Smooth muscle cell (in vitro differentiated cells): ENCODE data around the gene CYP26B1. TPM values are rescaled to one million over a fixed set of nuclear protein-coding genes. Genes with fewer than 3 reads are reported as not detected.

Experiments used
- DNase-seq: peaks from one replicate; lab custom pipeline; 2025; ENCODE audit not compliant: unreplicated experiment; lab: John Stamatoyannopoulos, UW
- H2AFZ ChIP-seq: fragments of 200-600 bp; sonication (generic); 2 replicates; pipeline ENCODE4 v1.6.0; 2016; ENCODE audit warnings: antibody characterized with exemption, low read depth, mild to moderate bottlenecking
- H3F3A ChIP-seq: fragments of 200-600 bp; sonication (generic); 2 replicates; pipeline ENCODE4 v1.6.0; 2017; ENCODE audit warnings: antibody characterized with exemption, low read depth
- H3K27ac ChIP-seq: fragments of 200-600 bp; sonication (generic); 2 replicates; pipeline ENCODE4 v1.5.1; 2016; ENCODE audit warnings: low read depth, mild to moderate bottlenecking
- H3K27me3 ChIP-seq: fragments of 200-600 bp; sonication (generic); 2 replicates; pipeline ENCODE4 v1.6.1; 2016; ENCODE audit warnings: low read depth, mild to moderate bottlenecking
- H3K36me3 ChIP-seq: fragments of 200-600 bp; sonication (generic); 2 replicates; pipeline ENCODE4 v1.5.1; 2016; ENCODE audit warnings: low read depth
- H3K4me1 ChIP-seq: fragments of 200-600 bp; sonication (generic); 2 replicates; pipeline ENCODE4 v1.5.1; 2016; ENCODE audit warnings: low read depth
- H3K4me2 ChIP-seq: fragments of 200-600 bp; sonication (generic); 2 replicates; pipeline ENCODE4 v1.6.0; 2016; ENCODE audit warnings: mild to moderate bottlenecking
- H3K4me3 ChIP-seq: fragments of 200-600 bp; sonication (generic); 2 replicates; pipeline ENCODE4 v1.5.1; 2016; ENCODE audit warnings: mild to moderate bottlenecking
- H3K79me2 ChIP-seq: fragments of 200-600 bp; sonication (generic); 2 replicates; pipeline ENCODE4 v1.6.0; 2016; ENCODE audit warnings: low read depth, mild to moderate bottlenecking
- H3K9ac ChIP-seq: fragments of 200-600 bp; sonication (generic); 2 replicates; pipeline ENCODE4 v1.6.0; 2016; ENCODE audit warnings: low read depth
- H3K9me3 ChIP-seq: fragments of 200-600 bp; sonication (generic); replicated peaks from 2 replicates; pipeline ENCODE4 v1.5.1; 2016; ENCODE audit warnings: low read depth
- H4K20me1 ChIP-seq: fragments of 200-600 bp; sonication (generic); 2 replicates; pipeline ENCODE4 v1.6.0; 2016; ENCODE audit warnings: low read depth
- WGBS: methylation state at CpG from one replicate; pipeline ENCODE4 v1.1.7; 2016; ENCODE audit warnings: low lambda C conversion rate; 5-methylcytosine and 5-hydroxymethylcytosine counted together
- polyA plus RNA-seq: library from polyadenylated mRNA; unstranded; fragments of >200 nt; fragmentation: Nextera tagmentation; extraction: Ambion mirVana; gene quantifications from 2 replicates; pipeline ENCODE4 v1.2.1, GENCODE V29; 2016
- total RNA-seq: library from RNA; depleted of rRNA; stranded (reverse); fragments of >200 nt; gene quantifications from 2 replicates; pipeline ENCODE4 v1.2.3, GENCODE V29; 2014
- TF ChIP-seq, protein P1 (sequence below): fragments of 200-600 bp; sonication (generic); IDR thresholded peaks from 2 replicates; pipeline ENCODE4 v1.5.1; 2017; ENCODE audit warnings: borderline replicate concordance, mild to moderate bottlenecking, antibody characterized with exemption; ENCODE audit not compliant: insufficient read depth, poor library complexity, severe bottlenecking

The CYP26B1 gene
- total and polyA plus RNA-seq, 2 experiments from 2014 or later: 0.48 to 1.1 TPM

GRCh38 chr2:72109291-72109690 lies 38.4 kb downstream of the CYP26B1 start:
- Histone ChIP-seq H4K20me1 (no peaks in the 10 kb centered on the region), H3K27ac (no peak overlapping the region), H3K36me3 (no peaks in the 10 kb centered on the region), H3K4me1 (no peaks in the 10 kb centered on the region), H3K4me3 (no peak overlapping the region), H2AFZ (no peak overlapping the region), H3K9ac (no peak overlapping the region), H3K79me2 (no peaks in the 10 kb centered on the region), H3F3A (no peaks in the 10 kb centered on the region), H3K4me2 (no peak overlapping the region), H3K27me3 (peaks cover 5% of the 10 kb centered on the region), H3K9me3 (no peaks in the 10 kb centered on the region)
- WGBS: 86% methylated on average over 3 of the region's 3 CpGs
- TF ChIP-seq, protein P1, sequence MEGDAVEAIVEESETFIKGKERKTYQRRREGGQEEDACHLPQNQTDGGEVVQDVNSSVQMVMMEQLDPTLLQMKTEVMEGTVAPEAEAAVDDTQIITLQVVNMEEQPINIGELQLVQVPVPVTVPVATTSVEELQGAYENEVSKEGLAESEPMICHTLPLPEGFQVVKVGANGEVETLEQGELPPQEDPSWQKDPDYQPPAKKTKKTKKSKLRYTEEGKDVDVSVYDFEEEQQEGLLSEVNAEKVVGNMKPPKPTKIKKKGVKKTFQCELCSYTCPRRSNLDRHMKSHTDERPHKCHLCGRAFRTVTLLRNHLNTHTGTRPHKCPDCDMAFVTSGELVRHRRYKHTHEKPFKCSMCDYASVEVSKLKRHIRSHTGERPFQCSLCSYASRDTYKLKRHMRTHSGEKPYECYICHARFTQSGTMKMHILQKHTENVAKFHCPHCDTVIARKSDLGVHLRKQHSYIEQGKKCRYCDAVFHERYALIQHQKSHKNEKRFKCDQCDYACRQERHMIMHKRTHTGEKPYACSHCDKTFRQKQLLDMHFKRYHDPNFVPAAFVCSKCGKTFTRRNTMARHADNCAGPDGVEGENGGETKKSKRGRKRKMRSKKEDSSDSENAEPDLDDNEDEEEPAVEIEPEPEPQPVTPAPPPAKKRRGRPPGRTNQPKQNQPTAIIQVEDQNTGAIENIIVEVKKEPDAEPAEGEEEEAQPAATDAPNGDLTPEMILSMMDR: no peak
- DNase-seq: no peak

DNA sequence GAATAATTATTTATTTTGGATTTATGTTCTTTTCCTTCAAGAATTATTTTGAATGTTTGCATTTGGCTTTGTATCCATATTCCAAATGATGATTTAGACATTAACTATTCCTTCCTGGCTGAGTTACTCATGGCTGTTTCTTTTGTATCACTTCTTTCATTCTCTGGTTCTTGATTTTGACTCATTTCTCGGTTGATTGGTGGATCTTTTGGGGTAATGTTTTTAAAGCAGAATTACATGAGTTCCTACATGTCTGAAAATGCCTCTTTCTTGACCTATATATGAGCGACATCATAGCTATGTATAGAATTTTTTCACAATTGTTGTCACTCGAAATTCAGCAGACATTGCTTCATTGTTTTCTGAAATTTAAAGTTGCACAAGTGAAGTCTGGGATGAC lies 39.5 kb downstream of the CYP26B1 start:
- WGBS: 66% methylated on average over 3 of the region's 3 CpGs
- H3F3A ChIP-seq: no peaks in the 10 kb centered on the region
- no peak overlapping the region for H3K4me2 ChIP-seq
- no peaks in the 10 kb centered on the region for H3K36me3 ChIP-seq
- no peak overlapping the region for H2AFZ ChIP-seq
- H3K9me3 ChIP-seq: no peaks in the 10 kb centered on the region
- H3K4me1 ChIP-seq: no peaks in the 10 kb centered on the region
- H3K79me2 ChIP-seq: no peaks in the 10 kb centered on the region
- H3K27me3 ChIP-seq: peaks cover 5% of the 10 kb centered on the region
- TF ChIP-seq, protein P1: no peak
- no peak for DNase-seq
- no peak overlapping the region for H3K27ac ChIP-seq
- H3K4me3 ChIP-seq: no peak overlapping the region
- H3K9ac ChIP-seq: no peak overlapping the region
- no peaks in the 10 kb centered on the region for H4K20me1 ChIP-seq

GRCh38 chr2:72106978-72107377 lies 40.7 kb downstream of the CYP26B1 start:
- DNase-seq: no peak
- whole genome bisulfite sequencing: 83% methylated on average over 4 of the region's 4 CpGs
- H3K27me3 ChIP-seq: peaks cover 5% of the 10 kb centered on the region
- no peaks in the 10 kb centered on the region for H4K20me1 ChIP-seq
- no peaks in the 10 kb centered on the region for H3K79me2 ChIP-seq
- H3K9ac ChIP-seq: no peak overlapping the region
- no peak overlapping the region for H3K4me2 ChIP-seq
- H2AFZ ChIP-seq: no peak overlapping the region
- H3F3A ChIP-seq: no peaks in the 10 kb centered on the region
- TF ChIP-seq, protein P1: no peak
- H3K9me3 ChIP-seq: no peaks in the 10 kb centered on the region
- no peak overlapping the region for H3K4me3 ChIP-seq
- H3K27ac ChIP-seq: no peak overlapping the region
- H3K36me3 ChIP-seq: no peaks in the 10 kb centered on the region
- no peaks in the 10 kb centered on the region for H3K4me1 ChIP-seq

GRCh38 chr2:72104821-72105588 lies 42.7 kb downstream of the CYP26B1 start:
- H3K27ac ChIP-seq: no peak overlapping the region
- no peak overlapping the region for H2AFZ ChIP-seq
- no peak overlapping the region for H3K4me3 ChIP-seq
- no peaks in the 10 kb centered on the region for H3K79me2 ChIP-seq
- TF ChIP-seq, protein P1: no peak
- DNase-seq: no peak
- no peaks in the 10 kb centered on the region for H3K4me1 ChIP-seq
- no peaks in the 10 kb centered on the region for H3K9me3 ChIP-seq
- no peaks in the 10 kb centered on the region for H3F3A ChIP-seq
- WGBS: 73% methylated on average over 21 of the region's 21 CpGs
- H3K9ac ChIP-seq: no peak overlapping the region
- no peaks in the 10 kb centered on the region for H3K36me3 ChIP-seq
- peaks cover 13% of the 10 kb centered on the region for H3K27me3 ChIP-seq
- no peaks in the 10 kb centered on the region for H4K20me1 ChIP-seq
- H3K4me2 ChIP-seq: no peak overlapping the region
